Measurements from ENCODE around the gene PRKAR2B.
"Not testable (repeated sequence)": the region's sequence is repeated elsewhere in the genome, so short reads cannot be mapped to it uniquely, and the experiment has no call there.

Gene PRKAR2B

DNA sequence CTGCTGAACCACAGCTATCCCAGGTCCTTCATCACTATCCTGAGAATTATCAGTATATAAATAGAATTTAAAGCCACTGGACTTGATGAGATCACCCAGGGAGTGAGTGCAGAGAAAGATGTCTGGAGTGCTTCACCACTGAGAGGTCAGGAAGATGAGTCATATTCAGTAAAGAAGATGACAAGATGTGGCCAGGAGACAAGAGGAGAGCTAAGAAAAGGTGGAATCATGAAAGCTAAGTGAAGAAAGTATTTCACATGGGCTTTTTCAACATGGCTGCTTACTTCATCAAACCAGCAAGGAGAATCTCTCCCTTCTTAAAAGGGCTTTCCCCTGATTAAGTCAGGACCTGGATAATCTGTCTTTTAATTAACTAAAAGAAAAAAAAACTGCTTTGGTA is 9.1 kb upstream of the PRKAR2B start:
- peaks cover 7% of the 10 kb centered on the region for H3K27me3 Mint-ChIP-seq (ENCODE audit: low read depth, poor library complexity)

DNA sequence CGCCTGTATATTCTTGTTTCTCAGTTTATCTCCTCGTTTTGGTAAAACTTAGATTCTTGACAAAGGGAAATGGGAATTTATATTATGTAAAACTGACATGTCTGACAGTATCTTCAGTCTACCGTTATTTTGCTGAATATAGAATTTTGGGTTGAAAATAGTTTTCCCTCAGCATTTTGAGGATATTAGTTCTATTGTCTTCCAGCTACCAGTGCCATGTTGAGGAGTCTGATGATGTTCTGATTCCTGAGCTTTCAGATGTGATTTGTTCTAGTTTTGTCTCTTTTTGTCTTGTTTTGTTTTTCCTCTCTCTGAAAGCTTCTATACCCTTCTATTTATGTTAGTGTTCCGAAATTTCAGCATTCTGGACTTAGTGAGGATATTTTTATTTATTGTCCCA is 8.0 kb upstream of the PRKAR2B start:
- DNase-seq: no peak
- Mint-ChIP-seq H3K27ac (no peak overlapping the region), H3K36me3 (ENCODE audit: low read depth) (no peaks in the 10 kb centered on the region), H3K4me1 (peaks cover 6% of the 10 kb centered on the region), H3K4me3 (no peak overlapping the region), H3K27me3 (ENCODE audit: low read depth, poor library complexity) (peaks cover 7% of the 10 kb centered on the region), H3K9me3 (peaks cover 24% of the 10 kb centered on the region)
- TF ChIP-seq, protein P1, sequence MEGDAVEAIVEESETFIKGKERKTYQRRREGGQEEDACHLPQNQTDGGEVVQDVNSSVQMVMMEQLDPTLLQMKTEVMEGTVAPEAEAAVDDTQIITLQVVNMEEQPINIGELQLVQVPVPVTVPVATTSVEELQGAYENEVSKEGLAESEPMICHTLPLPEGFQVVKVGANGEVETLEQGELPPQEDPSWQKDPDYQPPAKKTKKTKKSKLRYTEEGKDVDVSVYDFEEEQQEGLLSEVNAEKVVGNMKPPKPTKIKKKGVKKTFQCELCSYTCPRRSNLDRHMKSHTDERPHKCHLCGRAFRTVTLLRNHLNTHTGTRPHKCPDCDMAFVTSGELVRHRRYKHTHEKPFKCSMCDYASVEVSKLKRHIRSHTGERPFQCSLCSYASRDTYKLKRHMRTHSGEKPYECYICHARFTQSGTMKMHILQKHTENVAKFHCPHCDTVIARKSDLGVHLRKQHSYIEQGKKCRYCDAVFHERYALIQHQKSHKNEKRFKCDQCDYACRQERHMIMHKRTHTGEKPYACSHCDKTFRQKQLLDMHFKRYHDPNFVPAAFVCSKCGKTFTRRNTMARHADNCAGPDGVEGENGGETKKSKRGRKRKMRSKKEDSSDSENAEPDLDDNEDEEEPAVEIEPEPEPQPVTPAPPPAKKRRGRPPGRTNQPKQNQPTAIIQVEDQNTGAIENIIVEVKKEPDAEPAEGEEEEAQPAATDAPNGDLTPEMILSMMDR (IDR thresholded peaks at IDR 0.05): no peak

More for the DNA sequence above, 9.1 kb upstream of the PRKAR2B start:
- Mint-ChIP-seq H3K4me1 (no peaks in the 10 kb centered on the region), H3K27ac (no peak overlapping the region), H3K9me3 (peaks cover 17% of the 10 kb centered on the region), H3K36me3 (ENCODE audit: low read depth) (no peaks in the 10 kb centered on the region), H3K4me3 (no peak overlapping the region)
- TF ChIP-seq, protein P1 (IDR thresholded peaks at IDR 0.05): no peak
- no peak for DNase-seq

DNA sequence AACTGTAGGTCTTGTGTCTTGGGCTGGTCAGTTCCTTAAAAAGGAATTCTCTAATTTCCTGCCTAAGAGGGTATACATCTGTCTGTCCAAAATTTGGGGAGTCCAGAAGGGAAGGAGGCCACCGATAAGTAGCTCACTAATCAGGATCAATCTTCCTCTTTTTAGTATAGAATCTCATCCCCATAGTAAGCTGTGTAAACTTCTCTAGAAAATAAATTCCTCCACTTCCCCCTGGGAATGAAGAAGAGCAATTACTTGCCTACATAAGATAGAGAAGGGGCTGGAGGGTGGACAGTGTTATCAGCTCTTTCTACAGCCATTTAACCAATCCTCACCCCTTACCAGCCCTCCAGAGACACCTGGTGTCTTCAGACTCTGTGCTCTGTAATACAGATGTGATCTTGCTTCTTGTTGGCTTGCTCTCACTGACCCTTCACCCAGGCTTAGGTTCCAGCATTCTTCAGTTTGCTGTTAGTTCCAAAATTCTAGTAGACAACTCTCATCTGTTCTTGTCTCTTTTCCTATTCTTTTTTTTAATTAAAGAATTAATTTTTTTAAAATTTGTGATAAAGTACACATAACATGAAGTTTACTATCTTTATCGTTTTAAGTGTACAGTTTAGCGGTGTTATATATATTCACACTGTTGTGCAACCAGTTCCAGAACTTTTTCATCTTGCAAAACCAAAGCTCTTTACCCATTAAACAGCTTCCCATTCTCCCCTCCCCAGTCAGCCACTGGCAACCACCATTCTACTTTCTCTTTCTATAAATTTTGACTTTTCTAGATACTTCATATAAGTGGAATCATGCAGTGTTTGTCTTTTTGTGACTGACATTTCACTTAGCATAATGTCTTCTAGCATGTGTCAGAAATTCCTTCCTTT is 6.5 kb upstream of the PRKAR2B start:
- Mint-ChIP-seq H3K9me3 (peaks cover 25% of the 10 kb centered on the region), H3K27ac (no peak overlapping the region), H3K36me3 (ENCODE audit: low read depth) (no peaks in the 10 kb centered on the region), H3K4me1 (peaks cover 8% of the 10 kb centered on the region), H3K4me3 (no peak overlapping the region), H3K27me3 (ENCODE audit: low read depth, poor library complexity) (peaks cover 7% of the 10 kb centered on the region)
- TF ChIP-seq, protein P1 (IDR thresholded peaks at IDR 0.05): no peak
- no peak for DNase-seq

DNA sequence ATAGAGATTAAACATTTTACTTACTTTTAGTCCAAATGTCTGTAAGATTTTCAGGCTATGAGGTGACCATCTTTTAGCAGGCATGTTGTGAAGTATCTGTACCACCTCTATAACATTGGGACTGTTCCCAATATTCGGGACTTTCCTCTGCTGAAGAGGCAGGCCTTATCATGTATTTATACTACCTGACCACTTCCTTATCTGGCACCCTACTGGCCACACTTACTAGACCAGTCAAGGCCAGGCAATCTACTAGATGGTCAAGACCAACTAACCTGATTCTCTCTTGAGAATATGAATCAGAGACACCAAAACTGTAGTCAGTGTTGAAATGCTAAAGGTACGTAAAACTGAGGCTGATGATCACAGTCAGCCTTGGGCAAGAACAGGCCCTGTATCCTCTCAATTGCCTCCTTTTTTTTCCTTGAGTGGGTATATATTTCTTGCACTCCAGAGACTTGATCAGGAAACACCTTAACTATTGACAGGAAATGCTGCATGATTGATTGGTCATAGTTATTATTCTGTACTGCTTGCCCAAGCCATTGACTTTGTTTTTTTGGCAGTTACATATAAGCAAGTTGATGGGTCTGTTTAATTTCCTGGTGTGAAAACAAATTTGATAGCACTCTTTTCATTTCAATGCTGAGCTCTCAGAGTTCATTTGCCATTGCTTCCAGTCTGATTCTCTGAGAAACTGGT is 5.2 kb upstream of the PRKAR2B start:
- no peak overlapping the region for H3K27ac Mint-ChIP-seq
- H3K9me3 Mint-ChIP-seq: peaks cover 25% of the 10 kb centered on the region
- DNase-seq: no peak
- peaks cover 7% of the 10 kb centered on the region for H3K27me3 Mint-ChIP-seq (ENCODE audit: low read depth, poor library complexity)
- TF ChIP-seq, protein P1 (IDR thresholded peaks at IDR 0.05): no peak
- H3K36me3 Mint-ChIP-seq (ENCODE audit: low read depth): no peaks in the 10 kb centered on the region
- H3K4me1 Mint-ChIP-seq: peaks cover 14% of the 10 kb centered on the region
- no peak overlapping the region for H3K4me3 Mint-ChIP-seq

DNA sequence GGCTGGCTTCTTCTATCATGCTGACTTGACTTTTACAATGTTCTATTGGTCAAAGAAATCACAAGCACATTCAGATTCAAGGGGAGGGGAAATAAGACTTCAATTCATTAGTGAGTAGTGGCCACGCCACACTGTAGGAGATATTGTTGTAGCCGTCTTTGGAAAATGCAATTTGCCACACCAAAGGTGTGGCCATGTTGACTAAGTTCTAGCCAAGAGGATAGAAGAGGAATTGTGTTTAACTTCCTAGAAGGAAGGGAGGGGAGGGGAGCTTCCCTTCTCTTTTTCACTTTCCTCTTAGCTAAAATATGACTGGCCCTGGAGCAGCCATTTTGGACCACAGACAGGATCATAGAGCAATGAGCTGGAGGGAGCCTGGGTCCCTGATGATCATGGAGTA is 3.4 kb upstream of the PRKAR2B start:
- no peaks in the 10 kb centered on the region for H3K36me3 Mint-ChIP-seq (ENCODE audit: low read depth)

DNA sequence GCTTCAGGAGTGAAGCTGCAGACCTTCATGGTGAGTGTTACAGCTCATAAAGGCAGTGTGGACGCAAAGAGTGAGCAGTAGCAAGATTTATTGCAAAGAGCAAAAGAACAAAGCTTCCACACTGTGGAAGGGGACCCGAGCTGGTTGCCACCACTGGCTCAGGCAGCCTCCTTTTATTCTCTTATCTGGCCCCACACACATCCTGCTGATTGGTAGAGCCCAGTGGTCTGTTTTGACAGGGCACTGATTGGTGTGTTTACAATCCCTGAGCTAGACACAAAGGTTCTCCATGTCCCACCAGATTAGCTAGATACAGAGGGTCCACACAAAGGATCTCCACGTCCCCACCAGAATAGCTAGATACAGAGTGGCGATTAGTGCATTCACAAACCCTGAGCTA is 2.7 kb upstream of the PRKAR2B start:
- H3K9me3 Mint-ChIP-seq: peaks cover 15% of the 10 kb centered on the region
- H3K4me1 Mint-ChIP-seq: peaks cover 28% of the 10 kb centered on the region
- not testable (repeated sequence) for H3K36me3 Mint-ChIP-seq (ENCODE audit: low read depth); H3K4me3 Mint-ChIP-seq; DNase-seq
- H3K27ac Mint-ChIP-seq: peak overlapping the region; percentile 62
- peaks cover 21% of the 10 kb centered on the region for H3K27me3 Mint-ChIP-seq (ENCODE audit: low read depth, poor library complexity)

More for the DNA sequence above, 3.4 kb upstream of the PRKAR2B start:
- no peak overlapping the region for H3K27ac Mint-ChIP-seq
- no peak for DNase-seq
- H3K4me1 Mint-ChIP-seq: peaks cover 23% of the 10 kb centered on the region
- H3K4me3 Mint-ChIP-seq: no peak overlapping the region
- peaks cover 22% of the 10 kb centered on the region for H3K9me3 Mint-ChIP-seq
- peaks cover 17% of the 10 kb centered on the region for H3K27me3 Mint-ChIP-seq (ENCODE audit: low read depth, poor library complexity)
- TF ChIP-seq, protein P1 (IDR thresholded peaks at IDR 0.05): no peak

DNA sequence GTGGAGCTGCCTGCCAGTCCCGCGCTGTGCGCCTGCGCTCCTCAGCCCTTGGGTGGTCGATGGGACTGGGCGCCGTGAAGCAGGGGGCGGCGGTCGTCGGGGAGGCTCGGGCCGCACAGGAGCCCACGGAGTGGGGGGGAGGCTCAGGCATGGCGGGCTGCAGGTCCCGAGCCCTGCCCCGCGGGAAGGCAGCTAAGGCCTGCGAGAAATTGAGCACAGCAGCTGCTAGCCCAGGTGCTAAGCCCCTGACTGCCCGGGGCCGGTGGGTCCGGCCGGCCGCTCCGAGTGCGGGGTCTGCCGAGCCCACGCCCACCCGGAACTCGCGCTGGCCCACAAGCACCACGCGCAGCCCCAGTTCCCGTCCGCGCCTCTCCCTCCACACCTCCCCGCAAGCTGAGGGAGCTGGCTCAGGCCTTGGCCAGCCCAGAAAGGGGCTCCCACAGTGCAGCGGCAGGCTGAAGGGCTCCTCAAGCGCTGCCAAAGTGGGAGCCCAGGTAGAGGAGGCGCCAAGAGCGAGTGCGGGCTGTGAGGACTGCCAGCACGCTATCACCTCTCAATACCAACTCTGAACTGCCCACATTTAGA is 2.1 kb upstream of the PRKAR2B start:
- peaks cover 28% of the 10 kb centered on the region for H3K27me3 Mint-ChIP-seq (ENCODE audit: low read depth, poor library complexity)
- DNase-seq; H3K4me3 Mint-ChIP-seq; H3K27ac Mint-ChIP-seq; H3K36me3 Mint-ChIP-seq (ENCODE audit: low read depth): not testable (repeated sequence)
- peaks cover 28% of the 10 kb centered on the region for H3K4me1 Mint-ChIP-seq
- H3K9me3 Mint-ChIP-seq: peaks cover 11% of the 10 kb centered on the region
